Non-pigmented ciliary epithelial cell (primary cell): ENCODE data around the gene COL9A3.

Source experiments
- DNase-seq: peaks from one replicate; pipeline ENCODE4 v3.0.0-alpha.2; 2010; ENCODE audit warnings: low read depth

Gene COL9A3

DNA sequence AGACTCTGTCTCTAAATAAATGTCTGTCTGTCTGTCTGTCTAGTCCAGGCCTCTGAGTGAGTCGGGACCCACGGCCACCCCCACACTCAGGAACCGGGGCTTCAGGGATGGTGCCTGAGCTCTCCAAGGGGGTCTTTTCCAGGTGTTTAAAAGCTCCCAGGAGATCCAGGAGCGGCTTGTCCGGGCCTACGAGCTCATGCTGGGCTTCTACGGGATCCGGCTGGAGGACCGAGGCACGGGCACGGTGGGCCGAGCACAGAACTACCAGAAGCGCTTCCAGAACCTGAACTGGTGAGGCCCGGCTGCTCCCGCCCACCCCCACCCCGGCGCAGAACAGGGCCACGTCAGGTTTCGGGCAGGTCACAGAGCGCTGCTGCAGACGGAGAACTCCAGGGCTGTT lies 5.5 kb upstream of the COL9A3 start:
- no peak for DNase-seq

DNA sequence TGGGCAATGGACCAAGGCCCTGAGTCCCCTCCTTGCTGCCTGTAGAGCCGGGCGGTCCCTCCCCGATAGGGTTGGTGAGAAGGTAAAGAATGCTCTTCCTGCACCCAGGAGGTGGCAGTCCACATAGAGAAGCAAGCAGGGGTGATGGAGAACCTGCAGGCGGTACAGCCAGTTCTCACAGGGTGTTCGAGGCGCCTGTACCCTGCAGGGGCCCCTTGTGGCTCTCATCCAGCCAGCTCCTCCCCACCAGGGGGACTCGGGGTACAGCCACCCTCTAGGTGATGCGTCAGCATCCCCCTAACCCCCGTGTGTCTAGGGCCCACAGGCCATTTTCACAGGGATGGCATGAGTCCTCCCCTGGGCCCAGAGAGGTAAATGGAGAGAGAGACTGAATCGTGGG lies 5.1 kb upstream of the COL9A3 start:
- DNase-seq, result no peak

DNA sequence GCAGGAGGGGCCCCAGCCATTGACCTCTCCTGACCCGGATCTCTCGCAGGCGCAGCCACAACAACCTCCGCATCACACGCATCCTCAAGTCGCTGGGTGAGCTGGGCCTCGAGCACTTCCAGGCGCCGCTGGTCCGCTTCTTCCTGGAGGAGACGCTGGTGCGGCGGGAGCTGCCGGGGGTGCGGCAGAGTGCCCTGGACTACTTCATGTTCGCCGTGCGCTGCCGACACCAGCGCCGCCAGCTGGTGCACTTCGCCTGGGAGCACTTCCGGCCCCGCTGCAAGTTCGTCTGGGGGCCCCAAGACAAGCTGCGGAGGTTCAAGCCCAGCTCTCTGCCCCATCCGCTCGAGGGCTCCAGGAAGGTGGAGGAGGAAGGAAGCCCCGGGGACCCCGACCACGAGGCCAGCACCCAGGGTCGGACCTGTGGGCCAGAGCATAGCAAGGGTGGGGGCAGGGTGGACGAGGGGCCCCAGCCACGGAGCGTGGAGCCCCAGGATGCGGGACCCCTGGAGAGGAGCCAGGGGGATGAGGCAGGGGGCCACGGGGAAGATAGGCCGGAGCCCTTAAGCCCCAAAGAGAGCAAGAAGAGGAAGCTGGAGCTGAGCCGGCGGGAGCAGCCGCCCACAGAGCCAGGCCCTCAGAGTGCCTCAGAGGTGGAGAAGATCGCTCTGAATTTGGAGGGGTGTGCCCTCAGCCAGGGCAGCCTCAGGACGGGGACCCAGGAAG lies 4.5 kb upstream of the COL9A3 start:
- no peak for DNase-seq

GRCh38 chr20:62812907-62813200 lies 4.0 kb upstream of the COL9A3 start:
- DNase-seq, result no peak

- no peak for DNase-seq
Observed at GRCh38 chr20:62813588-62813987, 3.3 kb upstream of the COL9A3 start.

DNA sequence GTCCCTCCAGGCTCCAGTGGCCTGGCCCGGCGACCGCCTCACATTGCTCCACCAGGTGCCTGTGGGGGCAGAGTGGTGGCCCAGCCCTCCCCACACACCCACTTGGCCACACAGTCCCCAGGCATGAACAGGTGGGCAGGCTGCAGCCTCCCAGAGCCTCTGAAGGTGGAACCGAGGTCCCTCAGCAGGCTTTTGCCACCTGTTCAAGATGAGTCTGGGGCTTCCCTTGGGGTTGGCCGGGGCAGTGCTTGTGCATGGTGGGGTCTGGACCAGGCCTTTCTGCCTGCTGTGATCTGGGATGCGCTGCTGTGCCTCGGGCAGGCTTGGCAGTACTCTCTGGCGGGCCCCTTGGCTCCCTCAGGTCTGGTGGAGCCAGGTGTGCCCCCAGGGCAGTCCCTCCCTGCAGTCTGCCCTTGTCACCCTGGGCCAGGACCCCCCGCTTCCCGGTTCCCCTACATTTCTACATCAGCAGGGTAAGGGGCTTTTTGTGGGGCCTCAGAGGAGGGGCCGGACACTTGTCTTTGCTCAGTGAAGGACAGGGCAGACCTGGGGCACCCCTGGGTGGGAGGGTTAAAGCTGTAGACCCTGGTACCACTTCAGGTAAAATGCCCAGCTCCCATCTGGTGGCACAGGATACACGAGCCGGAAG lies 2.7 kb upstream of the COL9A3 start:
- DNase-seq, result no peak

- DNase-seq, result no peak
Observed at GRCh38 chr20:62814709-62815065, 2.2 kb upstream of the COL9A3 start.

GRCh38 chr20:62815066-62815991 lies 1.5 kb upstream of the COL9A3 start:
- DNase-seq, result no peak

GRCh38 chr20:62816031-62816883 lies 593 bp upstream of the COL9A3 start:
- no peak for DNase-seq

DNA sequence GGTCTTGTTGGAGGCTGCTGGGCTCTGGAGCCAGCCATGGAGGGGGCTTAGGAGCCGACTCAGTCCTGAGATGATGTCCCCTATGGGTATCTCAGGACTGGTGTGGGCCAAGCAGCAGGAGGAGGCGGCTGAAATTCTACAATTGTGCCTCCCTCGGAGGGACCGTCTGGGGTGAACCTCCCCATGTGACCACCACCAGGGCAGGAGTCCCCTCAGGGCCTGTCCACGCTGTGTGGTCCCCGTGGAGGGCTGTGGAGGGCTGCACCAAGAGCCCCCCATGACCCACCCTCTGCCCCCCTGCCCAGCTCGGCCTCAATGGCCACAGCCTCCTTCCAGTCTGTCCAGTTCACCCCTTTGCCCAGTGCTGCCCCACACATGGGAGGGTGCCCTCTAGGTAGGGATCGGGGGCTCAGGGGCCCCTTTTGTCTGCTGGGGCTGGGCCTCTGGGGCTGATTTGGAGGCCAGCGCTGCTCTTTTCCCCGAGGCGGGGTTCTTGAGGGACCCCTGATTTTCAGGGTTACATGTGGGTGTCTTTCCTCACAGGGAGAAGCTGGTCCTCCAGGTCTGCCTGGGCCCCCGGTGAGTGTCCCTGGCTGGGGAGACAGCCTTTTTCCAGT lies 1.2 kb downstream of the COL9A3 start:
- no peak for DNase-seq

- no peak for DNase-seq
Observed at GRCh38 chr20:62818592-62819493, 2.0 kb downstream of the COL9A3 start.

DNA sequence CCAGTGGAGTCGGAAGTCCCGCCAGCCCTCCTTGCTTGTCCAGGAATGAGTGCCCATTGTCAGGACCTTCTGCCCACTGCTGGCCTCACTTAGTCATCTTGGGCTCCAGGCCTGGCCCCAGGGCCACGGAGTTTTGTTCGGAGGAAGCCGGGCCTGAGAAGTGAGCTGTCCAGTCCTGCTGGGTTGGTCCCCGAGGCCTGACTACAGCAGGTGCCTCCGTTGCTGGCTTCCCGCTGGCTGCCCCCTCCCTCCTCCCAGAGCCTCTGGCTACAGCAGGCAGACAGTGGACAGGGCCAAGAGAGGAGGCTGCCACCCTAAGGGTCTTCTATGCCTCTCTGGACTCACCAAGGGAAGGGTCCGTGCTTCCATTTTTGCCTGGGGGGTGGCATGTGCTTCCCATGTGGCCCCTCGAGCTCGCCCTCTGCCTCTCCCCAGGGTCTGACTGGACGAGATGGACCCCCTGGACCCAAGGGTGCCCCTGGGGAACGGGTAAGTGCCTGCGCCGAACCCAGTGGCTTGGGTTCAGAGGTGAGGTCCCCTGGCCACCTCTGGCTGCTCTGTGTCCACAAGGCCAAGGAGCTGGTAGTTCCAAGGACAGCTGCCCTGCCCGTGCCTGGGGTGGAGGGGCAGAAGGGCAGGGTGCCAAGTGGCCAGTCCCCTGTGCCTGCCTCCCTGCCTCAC lies 2.8 kb downstream of the COL9A3 start:
- no peak for DNase-seq

DNA sequence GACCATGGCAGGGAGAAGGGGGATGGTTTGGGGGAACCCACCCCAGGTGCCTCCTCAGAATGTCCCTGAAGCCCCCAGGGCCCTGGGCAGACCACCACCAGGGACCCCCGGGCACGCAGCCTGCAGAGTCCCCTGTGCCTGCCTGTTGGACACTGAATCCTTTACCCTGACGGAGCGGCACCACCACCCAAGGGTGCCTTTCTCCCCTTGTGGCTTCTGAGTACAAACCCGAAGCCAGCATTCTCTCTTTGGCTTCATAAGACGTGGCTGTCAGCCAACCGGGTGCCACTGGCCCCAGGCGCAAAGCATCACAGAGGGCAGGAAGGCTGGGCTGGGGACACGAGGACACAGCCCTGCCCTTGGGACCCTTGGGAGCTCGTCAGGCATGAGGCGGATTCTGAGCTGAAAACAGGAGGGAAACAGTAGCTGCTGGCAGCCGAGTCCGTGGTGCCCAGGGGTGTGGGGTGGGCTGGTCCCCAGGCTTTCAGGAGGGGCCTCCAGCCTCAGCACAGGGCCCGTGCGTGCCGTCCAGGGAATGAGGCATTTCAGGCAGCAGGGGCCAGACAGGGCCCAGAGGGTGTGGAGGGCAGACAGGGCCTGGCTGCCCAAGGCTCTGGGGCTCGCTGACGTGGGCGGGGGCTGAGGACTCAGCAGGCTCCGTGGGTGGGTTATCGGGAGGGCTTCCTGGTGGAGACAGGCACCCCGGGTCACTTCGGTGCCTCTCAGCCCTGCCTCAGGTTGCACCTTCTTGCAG lies 3.5 kb downstream of the COL9A3 start:
- DNase-seq, result no peak

DNA sequence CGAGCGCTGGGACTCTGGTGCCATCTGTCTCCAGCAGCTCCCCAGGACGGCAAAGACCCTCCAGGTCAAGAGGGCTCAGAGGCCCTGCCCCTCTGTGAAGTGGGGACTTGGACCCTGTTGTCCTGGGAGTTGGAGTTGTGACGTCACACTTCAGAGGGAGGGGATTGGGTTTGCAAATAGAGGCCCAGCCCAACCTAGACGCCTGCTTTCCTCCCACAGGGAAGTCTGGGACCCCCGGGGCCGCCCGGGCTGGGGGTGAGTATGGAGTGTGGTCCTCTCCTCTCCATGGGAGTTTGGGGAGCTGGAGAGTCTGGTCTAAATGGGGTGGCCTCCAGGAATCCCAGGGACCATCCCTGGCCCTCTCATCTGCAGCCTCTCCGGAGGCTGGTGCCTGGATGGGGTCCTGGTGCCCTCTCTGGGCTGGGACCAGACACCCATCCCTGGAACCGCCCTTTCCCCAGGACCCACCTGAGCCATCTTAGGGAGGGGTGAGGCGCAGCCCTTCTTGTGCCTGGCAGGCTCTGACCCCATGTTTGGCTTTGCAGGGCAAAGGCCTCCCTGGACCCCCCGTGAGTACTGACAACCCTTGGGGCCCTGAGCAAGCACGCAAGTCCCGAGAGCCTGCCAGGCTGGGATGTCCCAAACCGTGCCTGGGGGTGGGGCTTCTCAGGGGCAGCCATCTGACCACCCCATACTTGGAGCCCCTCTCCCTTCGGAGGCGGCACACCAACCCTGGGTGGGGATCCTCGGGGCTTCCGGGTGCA lies 4.3 kb downstream of the COL9A3 start:
- no peak for DNase-seq

GRCh38 chr20:62821726-62822210 lies 4.9 kb downstream of the COL9A3 start:
- DNase-seq, result no peak

GRCh38 chr20:62822239-62822787 lies 5.5 kb downstream of the COL9A3 start:
- no peak for DNase-seq

- DNase-seq, result no peak
Observed at GRCh38 chr20:62822788-62823651, 6.2 kb downstream of the COL9A3 start.
